Body of pancreas (tissue), 4 donors: Measurements from ENCODE around the gene AHI1.
"Not testable (repeated sequence)": the region's sequence is repeated elsewhere in the genome, so short reads cannot be mapped to it uniquely, and the experiment has no call there.

Experiments
- POLR2A ChIP-seq, 3 donors: fragments of 450-650 bp; IDR thresholded peaks; one replicate each; pipeline ENCODE4 v1.6.1; 2016; ENCODE audit warnings: antibody characterized with exemption in 3 of 3, mild to moderate bottlenecking in 2 of 3
- TF ChIP-seq, protein P1 (sequence below), 7 experiments: fragments of 450-650 bp in 4 of 7; fragments of 200-600 bp in 3 of 7; sonication (generic) in 3 of 7; IDR thresholded peaks; one replicate each; pipeline ENCODE4 v1.5.1; 2016 to 2019; ENCODE audit warnings: antibody characterized with exemption in 7 of 7

DNA sequence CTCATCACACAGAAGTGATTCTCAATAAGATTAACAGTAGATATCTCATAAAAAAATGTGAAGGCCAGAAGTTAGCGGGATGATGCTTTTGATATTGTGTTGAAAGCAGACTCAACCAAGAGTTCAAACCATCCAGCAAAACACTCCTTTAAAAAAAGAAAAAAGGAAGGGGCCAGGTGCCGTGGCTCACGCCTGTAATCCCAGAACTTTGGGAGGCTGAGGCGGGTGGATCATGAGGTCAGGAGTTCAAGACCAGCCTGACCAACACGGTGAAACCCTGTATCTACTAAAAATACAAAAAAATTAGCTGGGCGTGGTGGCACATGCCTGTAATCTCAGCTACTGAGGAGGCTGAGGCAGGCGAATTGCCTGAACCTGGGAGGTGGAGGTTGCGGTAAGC is 157.6 kb downstream of the AHI1 start:
- TF ChIP-seq, protein P1, sequence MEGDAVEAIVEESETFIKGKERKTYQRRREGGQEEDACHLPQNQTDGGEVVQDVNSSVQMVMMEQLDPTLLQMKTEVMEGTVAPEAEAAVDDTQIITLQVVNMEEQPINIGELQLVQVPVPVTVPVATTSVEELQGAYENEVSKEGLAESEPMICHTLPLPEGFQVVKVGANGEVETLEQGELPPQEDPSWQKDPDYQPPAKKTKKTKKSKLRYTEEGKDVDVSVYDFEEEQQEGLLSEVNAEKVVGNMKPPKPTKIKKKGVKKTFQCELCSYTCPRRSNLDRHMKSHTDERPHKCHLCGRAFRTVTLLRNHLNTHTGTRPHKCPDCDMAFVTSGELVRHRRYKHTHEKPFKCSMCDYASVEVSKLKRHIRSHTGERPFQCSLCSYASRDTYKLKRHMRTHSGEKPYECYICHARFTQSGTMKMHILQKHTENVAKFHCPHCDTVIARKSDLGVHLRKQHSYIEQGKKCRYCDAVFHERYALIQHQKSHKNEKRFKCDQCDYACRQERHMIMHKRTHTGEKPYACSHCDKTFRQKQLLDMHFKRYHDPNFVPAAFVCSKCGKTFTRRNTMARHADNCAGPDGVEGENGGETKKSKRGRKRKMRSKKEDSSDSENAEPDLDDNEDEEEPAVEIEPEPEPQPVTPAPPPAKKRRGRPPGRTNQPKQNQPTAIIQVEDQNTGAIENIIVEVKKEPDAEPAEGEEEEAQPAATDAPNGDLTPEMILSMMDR (IDR thresholded peaks at IDR 0.05): not testable (repeated sequence)
- TF ChIP-seq POLR2A (IDR thresholded peaks at IDR 0.05): not testable (repeated sequence)
